SH-SY5Y (cell line): ENCODE data around the gene ANGPTL4.

Experiments used
- GATA2 ChIP-seq: IDR thresholded peaks from 2 replicates; pipeline ENCODE4 v1.6.1; 2011; ENCODE audit warnings: mild to moderate bottlenecking, low read depth, low read length
- GATA3 ChIP-seq: IDR thresholded peaks from 2 replicates; pipeline ENCODE4 v1.6.1; 2011; ENCODE audit warnings: low read depth, mild to moderate bottlenecking, low read length, moderate library complexity

ANGPTL4 gene

GRCh38 chr19:8373867-8374813 lies 10.2 kb downstream of the ANGPTL4 start:
- TF ChIP-seq GATA2: no peak
- TF ChIP-seq GATA3: no peak

GRCh38 chr19:8377598-8377997 lies 13.6 kb downstream of the ANGPTL4 start:
- TF ChIP-seq GATA2: no peak
- TF ChIP-seq GATA3: no peak

DNA sequence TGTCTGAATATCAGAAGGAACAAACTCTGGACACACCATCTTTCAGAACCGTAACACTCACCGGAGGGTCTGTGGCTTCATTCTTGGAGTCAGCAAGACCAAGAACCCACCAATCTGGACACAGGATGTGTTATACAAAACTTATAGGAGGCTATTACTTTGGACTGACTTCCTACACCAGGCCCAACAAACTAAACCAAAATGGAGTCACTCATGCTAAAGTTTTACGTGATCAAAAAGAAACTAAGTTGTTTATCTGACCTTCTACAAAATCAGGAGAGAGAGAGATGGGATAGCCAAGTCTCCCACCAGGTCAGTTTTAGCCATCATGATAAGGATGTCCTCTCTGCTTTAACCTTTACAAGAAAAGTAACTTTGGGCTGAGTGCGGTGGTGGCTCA lies 23.0 kb downstream of the ANGPTL4 start:
- TF ChIP-seq GATA2 (no peak), GATA3 (no peak)

GRCh38 chr19:8387688-8388611 lies 24.0 kb downstream of the ANGPTL4 start:
- TF ChIP-seq GATA3: no peak
- TF ChIP-seq GATA2: no peak

DNA sequence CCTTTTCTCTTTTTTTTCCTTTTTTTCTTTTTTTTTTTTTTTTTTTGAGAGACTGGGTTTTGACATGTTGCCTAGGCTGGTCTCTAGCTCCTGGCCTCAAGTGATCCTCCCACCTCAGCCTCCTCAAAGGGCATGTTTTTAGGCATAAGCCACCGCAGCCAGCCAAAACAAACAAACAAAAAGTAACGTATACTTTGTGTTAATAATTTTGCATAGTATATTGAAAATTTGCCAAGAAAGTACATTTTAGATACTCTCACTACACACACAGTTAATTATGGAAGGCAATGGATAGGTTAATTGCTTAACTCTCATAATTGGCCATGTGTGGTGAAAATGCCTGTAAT lies 24.6 kb downstream of the ANGPTL4 start:
- no peak for TF ChIP-seq GATA2
- no peak for TF ChIP-seq GATA3

DNA sequence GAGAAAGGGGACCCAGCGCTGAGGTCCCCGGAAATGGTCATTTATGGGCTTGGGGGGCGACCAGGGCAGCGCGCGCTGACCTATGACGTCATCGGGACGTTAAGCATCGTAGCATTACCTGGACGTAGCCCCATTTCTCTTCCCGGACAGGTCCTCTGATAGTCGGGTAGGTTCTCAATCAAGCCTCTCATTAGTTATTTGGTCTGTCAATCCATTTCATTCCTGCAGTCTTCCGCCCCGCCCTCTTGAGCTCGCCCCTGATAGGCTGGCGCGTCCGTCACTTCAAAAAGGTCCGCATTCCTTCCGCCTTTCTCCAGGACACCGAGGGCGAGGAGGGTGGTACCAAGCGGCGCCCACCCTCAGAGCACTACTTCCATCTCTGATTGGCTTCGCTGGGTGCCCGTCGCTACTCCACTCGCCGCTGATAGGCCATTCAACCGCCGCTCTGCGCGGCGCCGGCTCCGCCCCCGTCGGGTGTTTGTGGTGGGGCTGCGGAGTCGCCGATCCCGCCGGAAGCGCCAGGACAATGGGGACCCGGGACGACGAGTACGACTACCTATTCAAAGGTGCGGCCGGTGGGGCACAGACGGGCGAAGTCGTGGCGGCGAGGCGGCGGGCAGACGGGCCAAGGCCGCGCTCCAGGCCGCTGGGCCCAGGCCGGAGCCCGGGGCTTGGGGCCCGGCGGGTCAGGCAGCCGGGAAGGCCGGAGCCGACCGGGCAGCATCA lies 26.1 kb downstream of the ANGPTL4 start, which contains the start of gene RAB11B:
Gene RAB11B (plus strand): TSS at position 470 of the 726 bp plus-strand sequence. CDS start 57 bp downstream, at position 527.
- TF ChIP-seq GATA3 (no peak), GATA2 (no peak)

GRCh38 chr19:8390617-8390981 lies 26.6 kb downstream of the ANGPTL4 start:
- TF ChIP-seq GATA2: no peak
- TF ChIP-seq GATA3: no peak

- TF ChIP-seq GATA2 (no peak), GATA3 (no peak)
Observed at GRCh38 chr19:8391198-8392016, 27.5 kb downstream of the ANGPTL4 start.

- no peak for TF ChIP-seq GATA2
- TF ChIP-seq GATA3: no peak
Observed at GRCh38 chr19:8392017-8392591, 28.1 kb downstream of the ANGPTL4 start.

DNA sequence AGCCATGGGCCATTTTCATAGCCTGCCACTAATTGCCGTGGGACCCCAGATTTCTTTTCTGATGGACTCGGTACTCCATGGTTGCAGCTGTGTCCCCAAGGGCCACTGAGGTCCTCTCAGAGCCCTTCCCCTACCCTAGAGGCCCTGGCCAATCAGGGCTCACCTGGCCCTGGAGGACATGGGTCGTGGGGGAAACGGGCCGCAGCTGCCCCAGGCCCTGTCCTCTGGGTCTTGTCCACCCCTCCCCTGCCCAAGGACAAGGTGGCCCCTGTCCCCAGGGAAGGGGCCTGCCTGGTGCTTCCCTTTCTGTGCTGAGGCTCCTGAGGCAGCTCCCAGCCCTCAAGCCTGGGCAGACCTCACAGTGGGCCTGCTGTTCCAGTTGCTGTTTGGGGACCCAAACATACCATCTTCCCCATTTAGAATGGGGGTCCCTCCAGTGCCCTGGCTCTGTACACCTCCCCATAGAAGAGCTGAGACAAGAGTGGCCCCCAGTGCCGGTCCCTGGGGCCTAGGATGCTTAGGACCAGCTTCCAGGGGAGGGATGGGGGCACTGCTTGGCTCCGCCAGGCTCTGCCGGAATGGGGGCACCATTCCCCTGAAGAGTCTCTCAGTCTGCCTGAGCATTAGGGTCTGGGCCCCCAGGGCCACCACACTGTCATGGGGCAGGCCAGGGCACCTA lies 29.4 kb downstream of the ANGPTL4 start:
- TF ChIP-seq GATA2: no peak
- TF ChIP-seq GATA3: no peak

- no peak for TF ChIP-seq GATA3
- TF ChIP-seq GATA2: no peak
Observed at GRCh38 chr19:8393871-8394250, 29.9 kb downstream of the ANGPTL4 start.

GRCh38 chr19:8395621-8396082 lies 31.7 kb downstream of the ANGPTL4 start:
- TF ChIP-seq GATA2 (no peak), GATA3 (no peak)

GRCh38 chr19:8396185-8396562 lies 32.2 kb downstream of the ANGPTL4 start:
- no peak for TF ChIP-seq GATA2
- TF ChIP-seq GATA3: no peak
